ENCODE measurements around the gene APRT.

- no peak for TF ChIP-seq CTCF (IDR thresholded peaks at IDR 0.05; ENCODE audit: borderline replicate concordance, extremely low read depth, low read length, poor library complexity, severe bottlenecking)
- TF ChIP-seq EZH2 (IDR thresholded peaks at IDR 0.05; ENCODE audit: borderline replicate concordance, low read depth, low read length, severe bottlenecking) = no peak
Observed at GRCh38 chr16:88813269-88814143, 1.8 kb upstream of the APRT start.
